ENCODE results near the gene SDHAF4. TPM values are rescaled to one million over a fixed set of nuclear protein-coding genes. Genes with fewer than 3 reads are reported as not detected.

Gene SDHAF4
- total and polyA plus RNA-seq, 2 donors from 2014 or later = 14.5 to 25.6 TPM

DNA sequence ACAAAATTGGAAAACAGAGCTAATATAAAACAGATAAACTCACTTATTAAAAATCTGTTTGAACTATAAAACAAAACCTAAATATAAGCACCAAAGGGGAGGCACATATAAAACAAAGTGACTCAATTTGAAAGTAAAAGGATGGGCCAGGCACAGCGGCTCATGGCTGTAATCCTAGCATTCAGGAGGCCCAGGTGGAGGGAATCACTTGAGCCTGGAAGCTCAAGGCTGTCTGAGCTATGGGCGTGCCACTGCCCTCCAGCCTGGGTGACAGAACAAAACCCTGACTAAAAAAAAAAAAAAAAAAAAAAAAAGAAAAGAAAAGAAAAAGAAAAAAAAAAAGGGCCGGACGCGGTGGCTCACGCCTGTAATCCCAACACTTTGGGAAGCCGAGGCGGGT lies 69.9 kb downstream of the SDHAF4 start:
- no peak for DNase-seq
- intact Hi-C loops (cut with DNase I) = no loop called here
- Histone ChIP-seq H3K9me3 (ENCODE audit: control insufficient read depth in 2 of 3, insufficient read depth in 1 of 3, low read length in 3 of 3) (no peaks in the 10 kb centered on the region), H3K27me3 (ENCODE audit: control insufficient read depth, insufficient read depth, low read length) (no peaks in the 10 kb centered on the region), H3K36me3 (ENCODE audit: control insufficient read depth in 2 of 3, insufficient read depth in 3 of 3, low read length in 3 of 3) (no peaks in the 10 kb centered on the region), H3K9ac (ENCODE audit: low read length in 3 of 3) (no peak overlapping the region), H3K4me1 (ENCODE audit: control insufficient read depth in 2 of 3, insufficient read depth in 2 of 3, low read depth in 1 of 3, low read length in 3 of 3) (no peaks in the 10 kb centered on the region), H3K27ac (ENCODE audit: low read depth in 2 of 2, low read length in 2 of 2) (no peak overlapping the region), H3K4me3 (ENCODE audit: low read length in 3 of 3) (no peak overlapping the region)
- TF ChIP-seq CTCF (IDR thresholded peaks at IDR 0.05; ENCODE audit: borderline replicate concordance, extremely low read depth, insufficient read depth) = no peak
- no peak for FAIRE-seq

GRCh38 chr6:70638468-70638867 lies 71.7 kb downstream of the SDHAF4 start:
- no peak for TF ChIP-seq CTCF (IDR thresholded peaks at IDR 0.05; ENCODE audit: borderline replicate concordance, extremely low read depth, insufficient read depth)
- H3K36me3 ChIP-seq (ENCODE audit: control insufficient read depth in 2 of 3, insufficient read depth in 3 of 3, low read length in 3 of 3) = no peaks in the 10 kb centered on the region
- no peak overlapping the region for H3K27ac ChIP-seq (ENCODE audit: low read depth in 2 of 2, low read length in 2 of 2)
- H3K9me3 ChIP-seq (ENCODE audit: control insufficient read depth in 2 of 3, insufficient read depth in 1 of 3, low read length in 3 of 3) = no peaks in the 10 kb centered on the region
- no peak overlapping the region for H3K9ac ChIP-seq (ENCODE audit: low read length in 3 of 3)
- H3K27me3 ChIP-seq (ENCODE audit: control insufficient read depth, insufficient read depth, low read length) = no peaks in the 10 kb centered on the region
- no peak overlapping the region for H3K4me3 ChIP-seq (ENCODE audit: low read length in 3 of 3)
- intact Hi-C loops (cut with DNase I) = no loop called here
- H3K4me1 ChIP-seq (ENCODE audit: control insufficient read depth in 2 of 3, insufficient read depth in 2 of 3, low read depth in 1 of 3, low read length in 3 of 3) = no peaks in the 10 kb centered on the region
- DNase-seq = no peak
- no peak for FAIRE-seq

Other genes starting within 250 kb of the SDHAF4 start
- 48.4 TPM for gene FAM135A, start 153.4 kb upstream of the SDHAF4 start, total RNA-seq
- gene FAM135A, start 153.4 kb upstream of the SDHAF4 start, polyA plus RNA-seq (ENCODE audit: insufficient read depth, low read depth, low replicate concordance) = 8.5 TPM
- 19.4 TPM for gene SMAP1, start 101.0 kb downstream of the SDHAF4 start, total RNA-seq
- 17.7 TPM for gene SMAP1, start 101.0 kb downstream of the SDHAF4 start, polyA plus RNA-seq (ENCODE audit: insufficient read depth, low read depth, low replicate concordance)